A549 (cell line): ENCODE results near the gene RACGAP1. TPM values are rescaled to one million over a fixed set of nuclear protein-coding genes. Genes with fewer than 3 reads are reported as not detected.

Source experiments
- ATAC-seq, 2 experiments: fragments of 200-7000 bp in 1 of 2; fragments of >200 bp in 1 of 2; cut with Nextera tagmentation in 1 of 2; cut with Tn5 transposase in 1 of 2; 3 replicates each; pipeline versions ENCODE4 v1.8.0 to v1.9.1; 2018 to 2020; ENCODE audit warnings: mild to moderate bottlenecking in 1 of 2, moderate library complexity in 1 of 2
- CTCF ChIA-PET: fragments of 300-600 bp; sonication (Branson Sonifier 250); formaldehyde crosslinking; extraction: SDS; loops from one replicate; lab custom pipeline; 2021; ENCODE audit warnings: antibody characterized with exemption, inconsistent platforms; lab: Yijun Ruan, JAX
- POLR2A ChIA-PET: fragments of 350-600 bp; formaldehyde crosslinking; extraction: SDS; loops from one replicate; lab custom pipeline; 2021; ENCODE audit warnings: antibody characterized with exemption, inconsistent platforms; lab: Yijun Ruan, JAX
- DNase-seq, 2 experiments: peaks; one replicate each; pipeline versions ENCODE4 v3.0.0 to v3.0.0-alpha.2; 2011 to 2016; ENCODE audit warnings: low read depth in 1 of 2, low spot score in 1 of 2
- FAIRE-seq: peaks from 2 replicates; lab custom pipeline; 2011; peaks lifted over from hg19 to GRCh38; lab: Jason Lieb, UNC
- H3K27ac ChIP-seq, 2 experiments: fragments of >200 bp; sonication (Bioruptor Twin); formaldehyde crosslinking; 3 replicates each; pipeline ENCODE4 v1.5.1; 2016 to 2017
- H3K4me1 ChIP-seq: fragments of >200 bp; sonication (Bioruptor Twin); formaldehyde crosslinking; 3 replicates; pipeline ENCODE4 v1.6.1; 2016
- H3K4me2 ChIP-seq: fragments of >200 bp; sonication (Bioruptor Twin); formaldehyde crosslinking; 3 replicates; pipeline ENCODE4 v1.6.1; 2016
- H3K4me3 ChIP-seq: fragments of >200 bp; sonication (Bioruptor Twin); formaldehyde crosslinking; 3 replicates; pipeline ENCODE4 v1.5.1; 2016
- H3K9me3 ChIP-seq: fragments of >200 bp; sonication (Bioruptor Twin); formaldehyde crosslinking; 3 replicates; pipeline ENCODE4 v1.6.1; 2016
- ATOH8 ChIP-seq: fragments of 250-450 bp; sonication (Bioruptor Pico); IDR thresholded peaks from 2 replicates; pipeline ENCODE4 v1.5.0; 2020; ENCODE audit warnings: low read depth, mild to moderate bottlenecking, moderate library complexity
- BHLHE40 ChIP-seq: IDR thresholded peaks from 2 replicates; pipeline ENCODE4 v1.6.1; 2012; ENCODE audit warnings: low read depth, low read length, inconsistent platforms
- CBX8 ChIP-seq: fragments of 200-600 bp; sonication (generic); IDR thresholded peaks from 2 replicates; pipeline ENCODE4 v1.6.1; 2016
- CHD2 ChIP-seq: fragments of 150-350 bp; IDR thresholded peaks from 2 replicates; pipeline ENCODE4 v1.6.1; 2014; ENCODE audit warnings: low read length; ENCODE audit not compliant: partially characterized antibody
- CHD4 ChIP-seq: fragments of 200-600 bp; sonication (generic); IDR thresholded peaks from 2 replicates; pipeline ENCODE4 v1.6.1; 2016; ENCODE audit warnings: antibody characterized with exemption, mild to moderate bottlenecking, borderline replicate concordance
- E2F6 ChIP-seq: IDR thresholded peaks from 2 replicates; pipeline ENCODE4 v1.6.1; 2012; ENCODE audit warnings: low read depth, borderline replicate concordance
- EP300 ChIP-seq, 2 experiments: fragments of >200 bp; sonication (Bioruptor Twin); formaldehyde crosslinking; IDR thresholded peaks; 2 replicates in 1 of 2; 3 replicates in 1 of 2; pipeline ENCODE4 v1.6.1; 2016 to 2017
- ESRRA ChIP-seq: fragments of 150-350 bp; IDR thresholded peaks from 2 replicates; pipeline ENCODE4 v1.6.1; 2014; ENCODE audit warnings: mild to moderate bottlenecking, low read length, borderline replicate concordance
- FOSB ChIP-seq: fragments of 250-450 bp; sonication (Bioruptor Pico); IDR thresholded peaks from 2 replicates; pipeline ENCODE4 v1.5.0; 2020; ENCODE audit warnings: mild to moderate bottlenecking, moderate library complexity
- GATA3 ChIP-seq: IDR thresholded peaks from 2 replicates; pipeline ENCODE4 v1.6.1; 2012; ENCODE audit warnings: borderline replicate concordance
- HEYL ChIP-seq: fragments of 250-450 bp; sonication (Bioruptor Pico); IDR thresholded peaks from 2 replicates; pipeline ENCODE4 v1.8.0; 2021; ENCODE audit warnings: mild to moderate bottlenecking, moderate library complexity
- HOXB5 ChIP-seq: fragments of 250-450 bp; sonication (Bioruptor Pico); IDR thresholded peaks from 2 replicates; pipeline ENCODE4 v1.5.0; 2020; ENCODE audit warnings: mild to moderate bottlenecking, moderate library complexity
- JUN ChIP-seq, 2 experiments: fragments of >200 bp; sonication (Bioruptor Twin); formaldehyde crosslinking; IDR thresholded peaks; 2 replicates in 1 of 2; 3 replicates in 1 of 2; pipeline ENCODE4 v1.6.1; 2016 to 2017
- JUNB ChIP-seq: fragments of >200 bp; sonication (Bioruptor Twin); formaldehyde crosslinking; IDR thresholded peaks from 2 replicates; pipeline ENCODE4 v1.6.1; 2016
- KDM1A ChIP-seq: fragments of 200-600 bp; sonication (generic); IDR thresholded peaks from 2 replicates; pipeline ENCODE4 v1.6.1; 2016; ENCODE audit warnings: low read depth, mild to moderate bottlenecking
- KDM5A ChIP-seq: fragments of 200-600 bp; sonication (generic); IDR thresholded peaks from 2 replicates; pipeline ENCODE4 v1.6.1; 2016; ENCODE audit warnings: antibody characterized with exemption, mild to moderate bottlenecking
- MAZ ChIP-seq: fragments of 150-350 bp; IDR thresholded peaks from 2 replicates; pipeline ENCODE4 v1.6.1; 2014; ENCODE audit warnings: antibody characterized with exemption, low read depth, low read length, borderline replicate concordance
- MYC ChIP-seq: IDR thresholded peaks from 2 replicates; pipeline ENCODE4 v1.6.1; 2012; ENCODE audit warnings: mild to moderate bottlenecking, inconsistent platforms, low read length, improper control_type of control experiment, borderline replicate concordance
- NFE2L2 ChIP-seq: fragments of 150-350 bp; conservative IDR thresholded peaks from 2 replicates; pipeline ENCODE4 v1.6.1; 2014; ENCODE audit warnings: low read length
- NPAS2 ChIP-seq: fragments of 250-450 bp; sonication (Bioruptor Pico); IDR thresholded peaks from 2 replicates; pipeline ENCODE4 v1.8.0; 2022; ENCODE audit warnings: mild to moderate bottlenecking, moderate library complexity, borderline replicate concordance
- NR3C1 ChIP-seq: fragments of >200 bp; sonication (Bioruptor Twin); formaldehyde crosslinking; IDR thresholded peaks from 3 replicates; pipeline ENCODE4 v1.6.1; 2017
- PBX3 ChIP-seq: IDR thresholded peaks from 2 replicates; pipeline ENCODE4 v1.6.1; 2012
- PHF8 ChIP-seq: fragments of 200-600 bp; sonication (generic); IDR thresholded peaks from 2 replicates; pipeline ENCODE4 v1.6.1; 2016; ENCODE audit warnings: low read depth, mild to moderate bottlenecking, antibody characterized with exemption, moderate library complexity, borderline replicate concordance
- POLR2AphosphoS2 ChIP-seq: conservative IDR thresholded peaks from 2 replicates; pipeline ENCODE4 v1.6.1; 2012; ENCODE audit warnings: low read length, improper control_type of control experiment, inconsistent platforms
- SMC3 ChIP-seq: fragments of >200 bp; sonication (Bioruptor Twin); formaldehyde crosslinking; IDR thresholded peaks from 3 replicates; pipeline ENCODE4 v1.6.1; 2018; ENCODE audit warnings: inconsistent platforms
- TFCP2L1 ChIP-seq: fragments of 250-450 bp; sonication (Bioruptor Pico); IDR thresholded peaks from 2 replicates; pipeline ENCODE4 v1.5.0; 2021; ENCODE audit warnings: mild to moderate bottlenecking
- ZNF302 ChIP-seq: fragments of 250-450 bp; sonication (Bioruptor Pico); IDR thresholded peaks from 2 replicates; pipeline ENCODE4 v1.9.0; 2021; ENCODE audit warnings: inconsistent platforms, mild to moderate bottlenecking, moderate library complexity
- ZSCAN20 ChIP-seq: fragments of 250-450 bp; sonication (Bioruptor Pico); IDR thresholded peaks from 2 replicates; pipeline ENCODE4 v1.8.0; 2022; ENCODE audit warnings: mild to moderate bottlenecking, moderate library complexity
- WGBS: methylation state at CpG from one replicate; pipeline ENCODE4 v1.1.6; 2017; ENCODE audit errors: missing lambda C conversion rate; 5-methylcytosine and 5-hydroxymethylcytosine counted together
- polyA plus RNA-seq, 4 experiments: library from polyadenylated mRNA; depleted of rRNA in 3 of 4; stranded (reverse); fragments of >200 nt; fragmentation: RNase III in 1 of 4; extraction: RNeasy Plus Mini Kit Qiagen cat#74134 plus additional on column Dnase treatment in 1 of 4; gene quantifications; 2 replicates in 3 of 4; 3 replicates in 1 of 4; pipeline ENCODE4 v1.2.3, GENCODE V29; 2011 to 2017
- TF ChIP-seq, protein P1 (sequence below): IDR thresholded peaks from 2 replicates; pipeline ENCODE4 v1.6.1; 2012
- TF ChIP-seq, protein P2 (sequence below): fragments of >200 bp; sonication (Bioruptor Twin); formaldehyde crosslinking; IDR thresholded peaks from 3 replicates; pipeline ENCODE4 v1.6.1; 2016
- TF ChIP-seq, protein P3 (sequence below): fragments of >200 bp; sonication (Bioruptor Twin); formaldehyde crosslinking; IDR thresholded peaks from 2 replicates; pipeline ENCODE4 v1.6.1; 2016

The RACGAP1 gene
- polyA plus RNA-seq, 2 of the 4 experiments (the other 2 are of a cell fraction) = 103 to 107 TPM

- FAIRE-seq (no peak), ATAC-seq (no peak)
Observed at GRCh38 chr12:49973361-49973830, 51.9 kb downstream of the RACGAP1 start.

GRCh38 chr12:49972641-49973360 is 52.5 kb downstream of the RACGAP1 start, which contains the start of gene AQP6:
AQP6 (plus strand) TSS chr12:49972947; CDS start chr12:49973174, 227 bp downstream.
- H3K27ac ChIP-seq = no peak within 1 kb of the TSS
- no peaks in the 10 kb centered on the region for H3K9me3 ChIP-seq
- H3K4me3 ChIP-seq = no peak within 1 kb of the TSS
- DNase-seq (no peak), FAIRE-seq (no peak), ATAC-seq (no peak)
- TF ChIP-seq, protein P1, sequence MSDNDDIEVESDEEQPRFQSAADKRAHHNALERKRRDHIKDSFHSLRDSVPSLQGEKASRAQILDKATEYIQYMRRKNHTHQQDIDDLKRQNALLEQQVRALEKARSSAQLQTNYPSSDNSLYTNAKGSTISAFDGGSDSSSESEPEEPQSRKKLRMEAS = no peak
- TF ChIP-seq CBX8 (no peak), SMC3 (no peak), BHLHE40 (no peak), MAZ (no peak), GATA3 (no peak), EP300 (IDR thresholded peaks at IDR 0.05) (no peak), PBX3 (no peak), FOSB (CRISPR knock-in tag) (no peak), JUN (IDR thresholded peaks at IDR 0.05) (no peak), ATOH8 (CRISPR knock-in tag) (no peak), JUNB (no peak), MYC (no peak), PHF8 (no peak), HEYL (CRISPR knock-in tag) (no peak)
- TF ChIP-seq, protein P2, sequence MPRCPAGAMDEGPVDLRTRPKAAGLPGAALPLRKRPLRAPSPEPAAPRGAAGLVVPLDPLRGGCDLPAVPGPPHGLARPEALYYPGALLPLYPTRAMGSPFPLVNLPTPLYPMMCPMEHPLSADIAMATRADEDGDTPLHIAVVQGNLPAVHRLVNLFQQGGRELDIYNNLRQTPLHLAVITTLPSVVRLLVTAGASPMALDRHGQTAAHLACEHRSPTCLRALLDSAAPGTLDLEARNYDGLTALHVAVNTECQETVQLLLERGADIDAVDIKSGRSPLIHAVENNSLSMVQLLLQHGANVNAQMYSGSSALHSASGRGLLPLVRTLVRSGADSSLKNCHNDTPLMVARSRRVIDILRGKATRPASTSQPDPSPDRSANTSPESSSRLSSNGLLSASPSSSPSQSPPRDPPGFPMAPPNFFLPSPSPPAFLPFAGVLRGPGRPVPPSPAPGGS = no peak
- no peak within 1 kb of the TSS for H3K4me2 ChIP-seq
- CTCF ChIA-PET = interaction anchor here (0.7 to 29.8 kb wide), 4 partner anchors 14 to 101 kb away, joined by 3 to 708 read pairs (median 171); partner anchors contain the start of genes ASIC1 and SMARCD1
- POLR2A ChIA-PET = no interaction called here
- WGBS = 80% methylated on average over 18 of the region's 18 CpGs
- H3K4me1 ChIP-seq = no peaks in the 10 kb centered on the region

More at GRCh38 chr12:49973361-49973830, 51.9 kb downstream of the RACGAP1 start:
- no peak for TF ChIP-seq JUN (IDR thresholded peaks at IDR 0.05)
- no peak for TF ChIP-seq KDM5A
- TF ChIP-seq NPAS2 = no peak
- no peak for TF ChIP-seq JUNB
- TF ChIP-seq TFCP2L1 (CRISPR knock-in tag) = no peak
- TF ChIP-seq, all 56 proteins: peak for 0
- no peak for DNase-seq
- Histone ChIP-seq H3K27ac (no peak overlapping the region), H3K4me3 (no peak overlapping the region), H3K4me1 (no peaks in the 10 kb centered on the region), H3K9me3 (no peaks in the 10 kb centered on the region), H3K4me2 (no peak overlapping the region)
- POLR2A ChIA-PET = no interaction called here
- 81% methylated on average over 15 of the region's 19 CpGs for WGBS
- CTCF ChIA-PET = interaction anchor here (0.7 to 29.8 kb wide), 4 partner anchors 13 to 101 kb away, joined by 3 to 708 read pairs (median 171); partner anchors contain the start of genes ASIC1 and SMARCD1

- DNase-seq = no peak
- WGBS = 86% methylated on average over 9 of the region's 9 CpGs
- ChIA-PET POLR2A (no interaction called here), CTCF (interaction anchor here (1.0 to 29.8 kb wide), 4 partner anchors 9 to 102 kb away, joined by 4 to 708 read pairs (median 171); partner anchors contain the start of genes ASIC1 and SMARCD1)
- TF ChIP-seq MYC (no peak), HOXB5 (CRISPR knock-in tag) (no peak), NR3C1 (no peak), BHLHE40 (no peak), ZSCAN20 (CRISPR knock-in tag) (no peak), TFCP2L1 (CRISPR knock-in tag) (no peak), CHD2 (no peak), JUN (IDR thresholded peaks at IDR 0.05) (no peak), PHF8 (no peak), CHD4 (no peak), KDM1A (no peak), NFE2L2 (no peak), ESRRA (no peak), POLR2AphosphoS2 (no peak), E2F6 (no peak), FOSB (CRISPR knock-in tag) (no peak), ZNF302 (CRISPR knock-in tag) (no peak)
- TF ChIP-seq, protein P3, sequence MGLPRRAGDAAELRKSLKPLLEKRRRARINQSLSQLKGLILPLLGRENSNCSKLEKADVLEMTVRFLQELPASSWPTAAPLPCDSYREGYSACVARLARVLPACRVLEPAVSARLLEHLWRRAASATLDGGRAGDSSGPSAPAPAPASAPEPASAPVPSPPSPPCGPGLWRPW = no peak
- Histone ChIP-seq H3K4me3 (no peak overlapping the region), H3K4me1 (no peaks in the 10 kb centered on the region), H3K9me3 (no peaks in the 10 kb centered on the region), H3K27ac (no peak overlapping the region), H3K4me2 (no peak overlapping the region)
- no peak for ATAC-seq
- no peak for FAIRE-seq
Observed at GRCh38 chr12:49972129-49972528, 53.2 kb downstream of the RACGAP1 start.
